ENCODE measurements around the gene ZIC5.
"Not testable (repeated sequence)": the region's sequence is repeated elsewhere in the genome, so short reads cannot be mapped to it uniquely, and the experiment has no call there.

The ZIC5 gene

DNA sequence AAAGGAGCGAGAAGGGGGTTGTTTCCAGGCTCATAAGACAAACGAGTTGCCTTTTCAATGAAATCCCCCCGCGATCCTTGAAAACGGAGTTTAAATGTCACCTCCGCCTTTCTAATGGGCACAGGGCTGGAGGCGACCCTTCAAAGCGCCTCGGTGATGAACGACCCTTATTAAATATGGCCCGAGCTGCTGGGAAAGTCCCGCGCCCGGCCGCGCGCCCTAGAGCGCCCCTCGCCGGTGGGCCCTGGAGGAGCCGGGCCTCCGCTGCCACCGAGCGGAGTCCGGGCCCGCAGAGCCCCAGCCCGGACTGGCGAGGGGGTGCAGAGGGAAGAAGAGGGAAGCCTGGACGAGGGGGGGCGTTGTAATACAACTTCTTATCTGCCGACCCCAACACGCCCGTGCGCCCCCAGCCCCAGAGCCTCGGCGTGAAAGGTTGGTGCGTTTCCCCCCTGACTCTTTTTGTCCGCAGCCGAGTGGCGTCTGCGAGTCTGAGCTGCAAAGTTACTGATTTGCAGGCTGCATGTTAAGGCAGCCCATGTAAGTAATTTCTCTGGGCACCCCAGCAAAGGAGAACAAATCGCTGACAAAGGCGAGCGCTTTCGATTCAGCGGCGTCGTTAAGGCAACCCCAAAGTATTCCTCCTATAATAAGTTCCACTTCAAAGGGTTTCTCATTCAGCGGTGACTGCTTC lies 11.9 kb downstream of the ZIC5 start:
- no peak for DNase-seq (ENCODE audit: low read depth)

DNA sequence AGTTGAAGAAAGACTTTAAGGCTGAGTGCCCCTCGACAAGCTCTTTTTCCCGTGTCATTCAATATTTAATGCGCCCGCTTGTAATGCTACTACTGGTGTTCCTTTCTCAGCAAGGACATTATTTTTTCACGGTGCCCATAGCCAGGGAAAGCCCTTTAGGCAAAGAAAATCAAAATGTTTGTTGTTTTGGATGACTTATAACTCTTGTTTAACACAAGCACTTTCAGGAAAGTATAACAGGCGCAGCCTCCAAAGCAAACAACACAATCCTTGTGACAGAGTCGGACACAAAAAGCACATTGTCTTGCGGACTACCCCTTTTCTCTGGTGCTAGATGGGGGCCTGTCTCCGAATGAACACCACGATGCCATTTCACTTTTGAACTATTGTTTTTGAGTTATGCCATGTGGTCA lies 12.4 kb downstream of the ZIC5 start:
- DNase-seq (ENCODE audit: low read depth): no peak

DNA sequence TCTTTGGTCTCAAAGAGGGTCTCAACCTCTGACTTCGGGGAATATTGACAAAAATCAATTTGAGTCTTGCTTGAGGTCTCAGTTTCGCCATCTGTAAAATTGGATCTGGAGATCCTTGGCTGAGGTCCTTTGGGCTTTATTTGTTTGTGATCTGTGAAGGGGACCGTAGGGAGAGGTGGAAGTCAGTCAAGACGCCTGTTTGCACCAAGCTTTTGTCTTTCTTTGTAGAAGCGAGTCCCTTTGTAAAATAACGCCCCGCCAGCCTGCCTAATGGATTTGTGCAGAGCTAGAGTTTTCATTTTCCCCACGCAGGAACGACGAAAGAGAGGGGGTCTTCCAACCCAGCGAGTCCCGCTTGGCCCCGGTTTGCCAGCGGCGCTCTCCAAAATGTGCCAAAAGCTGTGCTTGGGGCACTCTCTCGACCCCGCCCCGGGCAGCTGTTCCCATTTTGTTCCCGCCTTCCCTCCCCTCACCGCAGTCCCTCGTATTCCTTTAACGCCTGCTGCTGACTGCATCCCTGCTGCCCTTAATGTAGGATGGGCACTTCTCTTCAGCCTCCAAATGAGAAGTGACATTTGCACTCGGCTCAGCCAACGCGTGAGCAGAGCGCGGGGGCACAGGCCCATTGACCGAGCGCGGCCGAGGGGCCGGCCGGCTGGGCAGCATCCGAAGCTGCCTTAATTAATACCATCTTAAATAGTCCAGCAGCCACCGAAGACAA lies 13.0 kb downstream of the ZIC5 start:
- DNase-seq (ENCODE audit: low read depth): no peak

DNA sequence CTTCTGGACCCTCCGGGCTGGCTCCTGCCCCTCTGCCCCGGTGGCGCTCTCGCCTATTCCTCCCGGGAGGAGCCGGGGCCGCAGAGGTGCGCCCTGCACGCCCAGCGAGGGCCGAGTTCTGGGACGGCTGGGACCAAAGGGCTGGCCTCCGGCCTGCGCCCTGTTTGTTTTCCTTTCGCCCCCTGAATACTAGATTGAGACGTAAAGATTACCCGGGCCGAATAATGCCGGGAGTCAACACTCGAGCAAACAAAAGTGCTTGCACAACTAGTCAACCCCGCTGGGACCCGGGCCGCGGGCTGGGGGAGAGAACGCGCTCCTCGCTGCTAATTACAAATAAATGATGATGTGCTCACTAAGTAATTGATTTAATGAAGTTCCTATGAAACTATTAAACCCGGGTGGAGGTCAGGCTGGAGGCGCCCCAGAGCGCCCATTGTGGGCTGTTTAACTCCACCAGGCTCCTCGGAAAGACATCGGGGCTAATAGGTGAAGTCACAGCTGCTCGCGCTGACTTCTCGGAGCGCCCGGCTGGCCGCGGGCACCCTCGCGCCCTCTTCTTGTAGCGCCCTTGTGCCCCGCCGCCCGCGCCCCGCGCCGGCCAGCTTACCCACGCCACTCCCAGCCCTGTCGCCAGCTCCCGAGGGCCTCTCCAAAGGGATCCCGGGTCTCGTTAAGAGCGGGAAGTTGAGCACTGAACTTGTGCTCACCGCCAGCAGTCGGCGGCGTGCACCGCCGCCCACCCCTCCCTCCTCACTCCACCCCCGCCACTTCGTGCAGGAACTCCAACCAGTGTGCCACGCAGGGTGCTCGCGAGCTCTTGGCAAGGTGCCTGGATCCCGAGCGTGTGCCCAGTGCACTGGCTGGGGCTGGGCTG lies 14.9 kb downstream of the ZIC5 start:
- DNase-seq (ENCODE audit: low read depth): no peak

DNA sequence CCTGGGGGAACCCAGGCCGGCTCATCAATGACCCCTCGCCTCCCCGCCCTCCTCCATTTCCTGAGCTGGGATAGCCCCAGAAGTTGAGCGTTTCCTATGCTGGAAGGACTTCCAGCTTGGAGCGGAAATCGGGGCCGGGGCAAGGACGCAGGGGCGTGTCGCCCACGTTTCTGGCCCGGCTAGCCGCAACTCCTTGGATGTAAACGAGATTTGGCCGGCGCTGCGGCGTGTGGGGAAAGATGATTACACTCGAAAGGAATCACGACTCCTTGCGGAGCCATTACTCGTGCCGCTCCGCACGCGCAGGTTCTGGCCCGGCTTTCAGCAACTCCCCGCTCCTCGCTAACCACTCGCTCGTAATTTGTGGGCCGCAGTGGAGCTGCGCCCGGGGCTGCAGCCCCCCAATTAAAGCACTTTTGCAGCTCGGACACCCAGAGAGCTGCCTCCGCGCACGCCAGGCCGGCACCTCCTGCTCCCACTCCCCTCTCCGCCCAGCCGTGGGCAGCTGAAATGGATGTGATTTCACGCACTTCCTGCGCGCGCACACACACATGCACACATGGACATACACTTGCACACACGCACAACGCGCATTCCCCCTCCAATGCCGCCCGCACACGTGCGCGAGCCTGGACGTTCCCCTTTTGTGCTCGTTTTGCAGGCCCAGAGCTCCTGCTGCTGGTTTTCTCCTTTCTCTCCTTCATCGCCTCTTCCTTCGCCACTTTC lies 15.7 kb downstream of the ZIC5 start:
- DNase-seq (ENCODE audit: low read depth): peak; percentile 4

DNA sequence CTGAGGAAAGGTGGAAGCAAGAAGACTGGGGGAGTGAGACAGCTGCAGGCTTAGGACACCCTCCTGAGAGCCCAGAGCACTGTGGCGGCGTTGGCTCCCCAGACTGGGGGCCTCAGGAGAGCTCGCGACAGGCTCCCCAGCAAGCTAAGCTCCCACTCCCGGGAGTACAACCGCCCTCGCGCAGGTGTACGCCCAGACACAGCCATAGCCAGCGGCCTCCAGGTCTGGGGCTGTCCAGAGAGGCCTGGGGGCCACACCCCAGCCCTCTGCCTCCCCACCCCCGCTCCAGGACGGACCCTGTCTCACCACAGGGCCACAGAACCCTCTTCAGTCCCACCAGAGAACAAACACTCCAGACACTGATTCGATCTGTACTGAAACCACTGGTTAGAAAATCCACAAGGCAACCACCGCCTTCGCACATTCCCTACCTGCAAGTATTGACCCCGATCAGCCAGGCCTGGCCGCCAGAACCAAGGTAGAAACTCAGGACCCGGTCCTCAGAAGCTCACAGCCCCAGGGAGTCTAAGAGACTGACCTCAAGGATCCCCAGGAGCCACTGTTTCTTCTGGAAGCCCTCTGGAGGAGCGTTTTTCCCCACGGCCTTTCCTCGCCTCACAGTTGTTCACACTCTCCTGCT lies 16.3 kb downstream of the ZIC5 start:
- no peak for DNase-seq (ENCODE audit: low read depth)

DNA sequence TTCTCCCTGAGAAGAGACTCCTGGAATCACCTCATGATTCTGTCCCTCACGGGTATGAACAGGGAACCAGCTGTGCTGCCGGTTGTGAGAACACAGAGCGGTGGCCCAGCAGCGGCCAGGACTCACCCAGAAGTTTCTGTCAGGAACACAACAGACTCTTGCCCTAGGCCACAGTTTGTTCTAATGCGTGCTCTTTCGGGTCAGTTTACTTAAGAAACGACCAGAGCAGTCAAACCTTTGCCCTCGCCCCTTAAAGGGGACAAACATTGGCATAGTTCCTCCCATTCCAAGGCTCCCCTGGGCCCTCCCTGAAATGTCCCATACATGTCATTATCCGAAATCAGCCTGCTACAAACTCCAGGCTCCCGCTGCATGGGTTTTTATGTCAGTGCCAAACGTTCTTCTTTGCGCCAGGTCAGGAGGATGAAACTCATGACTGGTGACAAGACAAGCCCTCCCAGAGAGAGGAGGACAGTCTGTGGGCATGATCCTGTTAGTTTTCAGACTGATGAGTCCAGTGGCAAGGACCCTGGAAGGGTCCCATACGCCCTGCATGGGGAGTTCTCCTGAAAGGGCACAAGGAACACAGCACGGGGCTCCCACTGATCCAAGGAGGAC lies 18.3 kb downstream of the ZIC5 start:
- no peak for DNase-seq (ENCODE audit: low read depth)

DNA sequence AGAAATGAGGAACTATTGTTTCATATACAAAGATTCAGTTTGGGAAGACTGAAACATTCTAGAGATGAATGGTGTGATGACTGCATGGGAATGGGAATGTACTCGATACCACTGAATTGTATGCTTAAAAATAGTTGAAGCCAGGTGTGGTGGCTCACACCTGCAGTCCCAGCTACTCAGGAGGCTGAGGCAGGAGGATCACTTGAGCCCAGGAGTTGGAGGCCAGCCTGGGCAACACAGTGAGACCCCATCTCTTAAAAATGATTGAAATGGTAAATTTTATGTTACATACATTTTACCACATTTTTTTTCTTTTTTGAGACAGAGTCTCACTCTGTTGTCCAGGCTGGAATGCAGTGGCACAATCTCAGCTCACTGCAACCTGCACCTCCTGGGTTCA lies 19.9 kb downstream of the ZIC5 start:
- not testable (repeated sequence) for DNase-seq (ENCODE audit: low read depth)

DNA sequence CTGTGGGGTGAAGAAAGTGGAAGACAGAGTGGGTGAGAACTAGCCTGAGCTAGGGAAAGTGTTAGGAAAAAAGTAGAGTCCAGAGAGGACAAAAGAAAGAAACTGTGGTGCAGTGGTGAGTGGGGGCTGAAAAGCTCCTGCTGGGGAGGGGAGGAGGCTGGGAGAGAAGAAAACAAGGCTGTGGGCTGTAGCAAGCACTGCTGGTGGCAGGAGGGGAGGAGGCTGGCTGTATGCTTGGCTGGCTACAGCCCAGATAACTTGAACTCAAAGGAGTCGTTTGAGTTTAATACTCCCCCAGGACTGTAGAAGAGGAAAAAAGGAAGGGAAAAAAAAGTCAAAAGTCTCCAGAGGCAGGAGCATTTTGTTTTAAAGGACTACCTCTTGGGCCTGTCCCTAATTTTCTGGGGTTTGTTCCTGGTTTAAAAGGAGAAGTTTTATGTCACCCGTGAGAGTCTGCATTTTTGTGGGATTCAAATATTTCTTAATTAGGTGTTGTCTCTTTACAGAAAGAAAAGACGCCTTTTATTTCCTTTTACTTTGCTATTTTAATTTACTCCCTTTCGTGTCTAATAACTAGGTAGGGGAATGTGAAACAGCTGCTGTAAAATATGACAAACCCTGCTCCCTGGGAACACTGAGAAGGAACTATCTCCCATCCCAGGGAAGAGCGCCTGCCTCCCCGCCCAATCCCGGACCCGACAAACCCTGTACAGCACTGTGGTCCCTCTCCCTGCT lies 21.7 kb downstream of the ZIC5 start:
- no peak for DNase-seq (ENCODE audit: low read depth)

DNA sequence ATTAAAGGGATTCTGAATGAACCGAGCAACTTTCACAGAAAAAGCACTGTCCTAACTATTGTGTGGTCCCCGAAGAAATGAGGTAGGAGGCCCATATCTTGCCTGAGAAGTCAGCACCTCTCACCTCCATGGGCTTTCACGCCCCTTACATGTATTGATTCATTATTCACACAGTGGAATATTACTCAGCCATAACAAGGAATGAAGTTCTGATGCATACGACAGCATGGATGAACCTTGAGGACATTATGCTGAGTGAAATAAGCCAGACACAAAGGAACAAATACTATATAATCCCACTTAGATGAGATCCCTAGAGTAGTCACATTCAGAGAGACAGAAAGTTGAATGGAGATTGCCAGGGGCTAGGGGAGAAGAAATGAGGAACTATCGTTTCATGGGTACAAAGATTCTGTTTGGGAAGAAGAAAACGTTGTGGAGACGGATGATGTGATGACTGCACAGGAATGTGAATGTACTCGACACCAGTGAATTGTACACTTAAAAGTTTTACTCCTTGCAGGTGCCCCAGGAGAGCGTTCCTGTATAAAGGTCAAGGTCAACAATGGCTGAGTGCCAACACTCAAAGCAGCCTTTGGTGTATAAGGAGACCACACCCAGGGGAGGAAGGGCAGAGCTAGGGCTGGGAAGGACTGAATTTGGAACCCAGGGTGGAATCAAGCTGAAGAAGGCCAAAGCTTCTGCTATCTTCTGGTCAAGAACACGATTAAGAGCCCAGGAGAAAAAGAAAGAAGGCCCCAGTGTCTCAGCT lies 22.5 kb downstream of the ZIC5 start:
- no peak for DNase-seq (ENCODE audit: low read depth)

DNA sequence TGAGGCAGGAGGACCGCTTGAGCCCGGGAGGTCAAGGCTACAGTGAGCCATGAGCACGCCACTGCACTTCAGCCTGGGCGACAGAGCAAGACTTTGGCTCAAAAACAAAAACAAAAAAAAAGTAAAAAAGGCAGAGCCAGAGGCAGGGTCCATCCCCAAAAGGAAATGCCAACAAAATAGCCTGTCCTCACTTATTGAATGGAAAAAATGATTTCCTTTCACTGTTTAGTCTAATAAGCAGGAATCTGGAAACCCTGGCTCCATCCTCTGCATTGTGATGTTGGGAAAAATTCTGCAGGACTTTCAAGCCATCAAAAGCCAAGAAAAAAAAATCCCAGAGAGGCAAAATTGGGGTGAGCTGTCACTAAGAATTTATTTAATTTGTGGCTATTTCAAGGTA lies 23.2 kb downstream of the ZIC5 start:
- no peak for DNase-seq (ENCODE audit: low read depth)

DNA sequence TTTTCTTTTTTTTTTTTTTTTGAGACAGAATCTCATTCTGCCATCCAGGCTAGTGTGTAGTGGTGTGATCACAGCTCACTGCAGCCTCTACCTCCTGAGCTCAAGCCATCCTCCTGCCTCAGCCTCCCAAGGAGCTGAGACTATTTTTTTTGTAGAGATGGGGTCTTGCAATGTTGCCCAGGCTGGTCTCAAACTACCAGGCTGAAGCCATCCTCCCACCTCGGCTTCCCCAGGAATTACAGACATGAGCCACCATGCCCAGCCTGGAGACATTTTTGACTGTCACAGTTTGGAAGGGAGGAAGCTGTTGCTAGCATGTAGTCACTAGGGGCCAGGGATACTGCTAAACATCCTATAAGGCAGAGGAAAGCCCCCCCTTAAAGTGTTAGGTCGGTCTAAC lies 23.9 kb downstream of the ZIC5 start:
- DNase-seq (ENCODE audit: low read depth): no peak

DNA sequence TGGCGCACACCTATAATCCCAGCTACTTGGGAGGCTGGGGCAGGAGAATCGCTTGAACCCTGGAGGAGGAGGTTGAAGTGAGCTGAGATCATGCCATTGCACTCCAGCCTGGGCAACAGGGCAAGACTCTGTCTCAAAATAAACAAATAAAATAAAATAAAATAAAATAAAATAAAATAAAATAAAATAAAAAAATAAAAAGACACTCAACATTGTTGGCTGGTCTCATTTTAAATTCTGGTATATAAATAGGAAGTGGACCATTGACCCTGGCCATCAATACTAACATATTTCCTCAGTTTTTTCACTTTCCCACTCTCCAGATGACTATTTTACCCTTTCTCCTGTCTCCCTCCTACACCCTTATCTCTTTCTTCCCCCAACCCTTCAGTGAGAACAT lies 26.1 kb downstream of the ZIC5 start:
- not testable (repeated sequence) for DNase-seq (ENCODE audit: low read depth)

DNA sequence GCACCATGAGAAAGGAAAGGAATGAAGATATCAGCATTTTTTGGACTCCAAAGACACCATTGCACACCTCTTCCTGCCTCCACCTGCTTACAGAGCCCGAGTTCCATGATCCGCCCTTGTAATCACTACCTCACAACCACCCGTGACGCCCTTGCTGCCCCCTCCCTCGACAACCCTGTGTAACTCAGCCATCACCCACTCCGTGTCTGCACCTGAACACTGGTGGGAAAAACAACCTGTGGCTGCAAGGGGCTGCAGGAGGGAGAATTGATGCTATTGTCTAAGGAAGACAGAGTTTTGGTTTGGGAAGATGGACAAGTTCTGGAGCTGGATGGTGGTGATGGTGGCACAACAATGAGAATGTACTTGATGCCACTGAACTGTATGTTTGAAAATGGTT lies 27.0 kb downstream of the ZIC5 start:
- no peak for DNase-seq (ENCODE audit: low read depth)

DNA sequence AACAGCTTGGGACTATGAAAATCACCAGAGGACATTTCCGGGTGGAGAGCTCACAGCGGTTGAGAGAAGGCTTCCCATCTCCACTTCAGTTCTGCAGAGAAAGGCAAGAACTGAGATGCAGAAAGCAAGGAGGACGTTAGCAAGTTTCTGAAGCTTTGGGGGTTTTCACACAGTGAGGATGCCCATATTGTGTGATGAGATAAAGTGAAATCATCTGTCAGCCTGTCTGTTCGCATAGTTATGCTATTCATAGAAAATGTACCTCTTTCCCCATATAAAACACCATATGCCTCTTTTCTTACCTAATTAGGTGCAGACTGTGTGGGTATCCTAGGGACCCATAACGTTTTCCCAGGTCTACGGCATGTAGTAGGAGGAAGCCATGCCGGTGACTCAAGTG lies 27.5 kb downstream of the ZIC5 start:
- DNase-seq (ENCODE audit: low read depth): no peak

DNA sequence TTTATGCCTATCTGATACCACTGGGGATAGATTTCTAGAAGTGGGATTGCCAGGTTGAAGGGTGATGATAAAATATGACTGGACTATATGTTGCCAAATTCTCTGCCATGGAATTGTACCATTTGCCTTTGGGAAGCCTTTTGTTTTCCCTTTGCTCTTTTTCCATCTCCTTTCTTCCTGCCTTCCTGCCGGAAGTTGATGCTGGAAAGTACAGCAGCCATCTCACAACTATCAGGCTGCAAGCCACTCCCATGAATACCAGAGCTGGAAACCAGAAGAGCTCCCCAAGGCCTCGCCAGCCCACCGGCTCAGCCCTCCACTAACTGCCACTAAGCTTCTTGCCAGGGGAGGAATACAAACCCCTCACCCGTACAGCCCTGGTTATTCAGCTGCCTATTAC lies 29.7 kb downstream of the ZIC5 start:
- no peak for DNase-seq (ENCODE audit: low read depth)

DNA sequence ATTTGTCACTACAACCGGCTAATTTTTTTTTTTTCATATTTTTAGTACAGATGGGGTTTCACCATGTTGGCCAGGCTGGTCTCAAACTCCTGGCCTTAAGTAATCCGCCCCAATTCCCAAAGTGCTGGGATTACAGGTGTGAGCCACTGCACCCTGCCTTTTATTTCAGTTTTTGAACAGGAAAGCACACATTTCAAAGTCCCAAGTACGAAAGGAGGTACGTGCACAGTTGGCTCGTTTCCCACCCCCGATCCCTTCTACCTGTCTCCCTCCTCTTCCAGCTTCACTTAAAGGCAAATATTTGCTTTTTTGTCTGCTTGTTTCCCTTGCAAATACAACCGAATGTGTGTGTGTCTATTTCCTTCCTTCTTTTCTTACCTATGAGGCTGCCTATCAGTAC lies 30.5 kb downstream of the ZIC5 start:
- DNase-seq (ENCODE audit: low read depth): no peak

DNA sequence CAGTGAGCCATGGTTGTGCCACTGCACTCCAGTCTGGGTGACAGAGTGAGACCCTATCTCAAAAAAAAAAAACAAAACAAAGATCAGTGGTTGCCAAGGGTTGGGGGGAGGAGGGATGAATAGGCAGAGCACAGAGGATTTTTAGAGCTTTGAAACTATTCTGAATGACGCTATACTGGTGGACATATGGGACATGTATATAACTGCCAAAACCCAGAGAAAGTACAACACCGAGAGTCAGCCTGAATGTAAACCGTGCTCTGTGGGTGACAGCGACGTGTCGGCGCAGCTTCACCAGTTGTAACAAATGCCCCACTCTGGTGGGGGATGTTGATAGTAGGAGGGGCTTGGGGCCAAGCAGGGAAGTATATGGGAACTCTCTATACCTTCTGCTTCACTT lies 32.9 kb downstream of the ZIC5 start:
- DNase-seq (ENCODE audit: low read depth): no peak

DNA sequence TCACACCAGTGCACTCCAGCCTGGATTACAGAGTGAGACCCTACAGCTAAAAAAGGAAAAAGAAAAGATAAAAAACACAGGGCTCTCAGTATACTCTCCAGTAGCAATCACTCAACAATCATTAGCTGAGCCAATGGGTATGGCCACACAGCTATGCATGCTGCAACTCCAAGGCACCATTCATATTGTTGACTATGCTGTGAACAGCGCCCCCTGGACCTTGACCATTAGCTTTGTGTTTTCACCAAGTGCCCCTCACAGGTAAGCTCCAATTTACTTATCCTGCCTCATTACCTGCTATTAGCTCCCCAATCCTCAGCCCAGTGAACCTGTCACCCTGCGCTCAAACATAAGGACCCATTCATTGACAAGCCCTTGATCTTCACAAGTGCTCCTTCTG lies 35.8 kb downstream of the ZIC5 start:
- DNase-seq (ENCODE audit: low read depth): no peak

DNA sequence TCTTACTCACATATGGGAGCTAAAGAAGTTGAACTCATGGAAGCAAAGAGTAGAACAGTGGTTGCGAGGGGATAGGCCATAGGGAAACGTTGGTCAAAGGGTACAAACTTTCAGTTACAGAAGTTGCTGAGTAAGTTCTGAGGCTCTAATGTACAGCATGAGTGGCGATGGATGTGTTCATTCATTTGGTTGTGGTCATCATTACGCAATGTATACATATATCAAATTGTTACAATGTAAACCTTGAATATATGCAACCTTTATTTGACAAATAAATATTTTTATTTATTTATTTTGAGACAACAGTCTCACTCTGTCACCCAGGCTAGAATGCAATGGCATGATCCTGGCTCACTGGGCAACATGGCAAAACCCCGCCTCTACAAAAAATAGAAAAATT lies 38.7 kb downstream of the ZIC5 start:
- no peak for DNase-seq (ENCODE audit: low read depth)

Data from amniotic epithelial cell (primary cell).